Upper lobe of right lung (tissue), 1 donor: ENCODE results near the gene TMEM89. TPM values are rescaled to one million over a fixed set of nuclear protein-coding genes. Genes with fewer than 3 reads are reported as not detected.

Experiments
- ATAC-seq: fragments of 200-7000 bp; cut with Tn5 transposase; one replicate; pipeline ENCODE4 v1.9.1; 2020; ENCODE audit warnings: mild to moderate bottlenecking, moderate library complexity
- DNase-seq: peaks from one replicate; pipeline ENCODE4 v3.0.0-alpha.2; 2020
- H3K27ac ChIP-seq: fragments of 200-600 bp; one replicate; pipeline ENCODE4 v1.8.0; 2022
- H3K27me3 ChIP-seq: fragments of 200-600 bp; one replicate; pipeline ENCODE4 v1.8.0; 2022; ENCODE audit warnings: mild to moderate bottlenecking
- H3K36me3 ChIP-seq: fragments of 200-600 bp; one replicate; pipeline ENCODE4 v1.8.0; 2022
- H3K4me1 ChIP-seq: fragments of 200-600 bp; one replicate; pipeline ENCODE4 v1.8.0; 2022
- H3K4me3 ChIP-seq: fragments of 200-600 bp; one replicate; pipeline ENCODE4 v1.8.0; 2022; ENCODE audit warnings: mild to moderate bottlenecking
- H3K9me3 ChIP-seq: fragments of 200-600 bp; one replicate; pipeline ENCODE4 v1.8.0; 2022
- intact Hi-C: fragments of 100-400 bp; cut with DNase I; formaldehyde crosslinking; loops from one replicate; pipeline ENCODE4 v1.11.0; 2022
- microRNA-seq: library from miRNA; unstranded; fragments of <30 nt; microRNA quantifications from one replicate; pipeline ENCODE4 v1.2.0, GENCODE V29; 2020; ENCODE audit warnings: borderline microRNAs expressed
- total RNA-seq: library from RNA; stranded (reverse); fragmentation: NEBNext Ultra II Directional; extraction: Animal tissue kit (Norgen Biotek cat#: 25700); gene quantifications from one replicate; pipeline ENCODE4 v1.2.1, GENCODE V29; 2021
- TF ChIP-seq, protein P1 (sequence below): fragments of 200-600 bp; IDR thresholded peaks from one replicate; pipeline ENCODE4 v1.8.0; 2022; ENCODE audit warnings: antibody characterized with exemption
- donor health status: DM: no; HTN: yes; CAD: no; lungs with severe emphysema.

Gene TMEM89
- total RNA-seq, 1 donor from 2014 or later, result not detected

DNA sequence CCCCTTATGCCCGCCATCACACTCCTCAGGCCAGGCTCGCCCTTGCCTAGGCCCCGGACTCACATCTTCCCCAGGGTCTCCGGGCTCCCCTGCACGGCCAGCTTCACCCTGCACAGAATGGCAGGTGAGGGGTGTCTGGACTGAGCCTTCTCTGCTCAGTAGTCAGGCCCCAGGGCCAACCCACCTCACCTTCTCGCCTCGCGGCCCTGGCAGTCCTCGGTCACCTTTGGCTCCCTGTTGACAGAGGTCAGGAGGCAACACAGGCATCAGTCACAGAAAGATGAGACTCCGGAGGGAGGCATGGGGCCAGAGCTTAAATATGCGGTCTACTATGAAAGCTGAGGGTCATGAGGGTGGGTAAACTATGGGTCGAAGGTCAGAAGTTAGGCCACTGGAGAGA is 49.6 kb downstream of the TMEM89 start:
- ATAC-seq, result no peak
- no peak overlapping the region for H3K4me3 ChIP-seq
- no peak overlapping the region for H3K27ac ChIP-seq
- TF ChIP-seq, protein P1, sequence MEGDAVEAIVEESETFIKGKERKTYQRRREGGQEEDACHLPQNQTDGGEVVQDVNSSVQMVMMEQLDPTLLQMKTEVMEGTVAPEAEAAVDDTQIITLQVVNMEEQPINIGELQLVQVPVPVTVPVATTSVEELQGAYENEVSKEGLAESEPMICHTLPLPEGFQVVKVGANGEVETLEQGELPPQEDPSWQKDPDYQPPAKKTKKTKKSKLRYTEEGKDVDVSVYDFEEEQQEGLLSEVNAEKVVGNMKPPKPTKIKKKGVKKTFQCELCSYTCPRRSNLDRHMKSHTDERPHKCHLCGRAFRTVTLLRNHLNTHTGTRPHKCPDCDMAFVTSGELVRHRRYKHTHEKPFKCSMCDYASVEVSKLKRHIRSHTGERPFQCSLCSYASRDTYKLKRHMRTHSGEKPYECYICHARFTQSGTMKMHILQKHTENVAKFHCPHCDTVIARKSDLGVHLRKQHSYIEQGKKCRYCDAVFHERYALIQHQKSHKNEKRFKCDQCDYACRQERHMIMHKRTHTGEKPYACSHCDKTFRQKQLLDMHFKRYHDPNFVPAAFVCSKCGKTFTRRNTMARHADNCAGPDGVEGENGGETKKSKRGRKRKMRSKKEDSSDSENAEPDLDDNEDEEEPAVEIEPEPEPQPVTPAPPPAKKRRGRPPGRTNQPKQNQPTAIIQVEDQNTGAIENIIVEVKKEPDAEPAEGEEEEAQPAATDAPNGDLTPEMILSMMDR, result no peak
- DNase-seq, result no peak
- no peaks in the 10 kb centered on the region for H3K9me3 ChIP-seq
- intact Hi-C loops, result no loop called here
- H3K4me1 ChIP-seq, result no peaks in the 10 kb centered on the region
- H3K27me3 ChIP-seq, result no peaks in the 10 kb centered on the region
- no peaks in the 10 kb centered on the region for H3K36me3 ChIP-seq

Small RNA genes lying within 50 kb of the gene (microRNA-seq; reads per million reads assigned to microRNA genes)
- gene MIR4793 (not detected), gene MIR711 (not detected)

Other genes with a start within 250 kb of the TMEM89 start
- gene FBXW12, start 249.6 kb downstream of the TMEM89 start, total RNA-seq, result not detected
- 103 TPM for gene PLXNB1, start 191.7 kb downstream of the TMEM89 start, total RNA-seq
- 11.4 TPM for gene CCDC51, start 181.7 kb downstream of the TMEM89 start, total RNA-seq
- gene TMA7, start 181.5 kb downstream of the TMEM89 start, total RNA-seq, result 169 TPM
- gene ATRIP, start 175.0 kb downstream of the TMEM89 start, total RNA-seq, result 5.3 TPM
- gene SHISA5, start 117.6 kb downstream of the TMEM89 start, total RNA-seq, result 163 TPM
- gene PFKFB4, start 65.0 kb downstream of the TMEM89 start, total RNA-seq, result 11.0 TPM
- not detected for gene UCN2, start 58.0 kb downstream of the TMEM89 start, total RNA-seq
- 3.7 TPM for gene COL7A1, start 26.4 kb downstream of the TMEM89 start, total RNA-seq
- gene UQCRC1, start 12.1 kb downstream of the TMEM89 start, total RNA-seq, result 126 TPM
- 19.9 TPM for gene SLC26A6, start 13.7 kb upstream of the TMEM89 start, total RNA-seq
- gene CELSR3, start 41.1 kb upstream of the TMEM89 start, total RNA-seq, result 1.2 TPM
- gene NCKIPSD, start 64.1 kb upstream of the TMEM89 start, total RNA-seq, result 18.3 TPM
- gene IP6K2, start 95.5 kb upstream of the TMEM89 start, total RNA-seq, result 44.2 TPM
- 47.6 TPM for gene PRKAR2A, start 226.1 kb upstream of the TMEM89 start, total RNA-seq